Fibroblast of villous mesenchyme (primary cell): Measurements from ENCODE around the gene BSPH1. TPM values are rescaled to one million over a fixed set of nuclear protein-coding genes. Genes with fewer than 3 reads are reported as not detected.

Experiments used
- DNase-seq: peaks from one replicate; pipeline ENCODE4 v3.0.0-alpha.2; 2010; ENCODE audit warnings: low read depth
- H3K4me3 ChIP-seq: 2 replicates; pipeline ENCODE4 v1.5.1; 2011; ENCODE audit warnings: low read depth, mild to moderate bottlenecking, low read length
- total RNA-seq: library from RNA; depleted of rRNA; stranded (reverse); fragments of >200 nt; gene quantifications from 2 replicates; pipeline ENCODE4 v1.2.3, GENCODE V29; 2012
- TF ChIP-seq, protein P1 (sequence below): IDR thresholded peaks from 2 replicates; pipeline ENCODE4 v1.5.1; 2012; ENCODE audit warnings: low read depth, mild to moderate bottlenecking, low read length; ENCODE audit not compliant: insufficient read depth

BSPH1 gene
- total RNA-seq, 1 donor, result not detected

DNA sequence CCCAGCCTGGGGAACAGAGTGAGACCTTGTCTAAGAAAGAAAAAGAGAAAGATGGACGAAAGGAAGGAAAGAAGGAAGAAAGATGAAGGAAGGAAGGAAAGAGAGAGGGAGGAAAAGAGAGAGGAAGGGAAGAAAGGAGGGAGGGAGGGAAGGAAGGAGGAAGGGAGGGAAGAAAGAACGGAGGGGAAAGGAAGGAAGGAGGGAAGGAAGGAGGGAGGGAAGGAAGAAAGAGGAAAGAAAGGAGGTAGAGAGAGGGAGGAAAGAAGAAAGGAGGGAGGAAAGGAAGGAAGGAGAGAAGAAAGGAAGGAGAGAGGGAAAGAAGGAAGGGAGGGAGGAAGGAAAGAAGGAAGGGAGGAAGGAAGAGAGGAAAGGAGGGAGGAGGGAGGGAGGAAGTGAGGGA lies 31.0 kb upstream of the BSPH1 start:
- DNase-seq, result no peak
- H3K4me3 ChIP-seq, result no peak overlapping the region
- TF ChIP-seq, protein P1, sequence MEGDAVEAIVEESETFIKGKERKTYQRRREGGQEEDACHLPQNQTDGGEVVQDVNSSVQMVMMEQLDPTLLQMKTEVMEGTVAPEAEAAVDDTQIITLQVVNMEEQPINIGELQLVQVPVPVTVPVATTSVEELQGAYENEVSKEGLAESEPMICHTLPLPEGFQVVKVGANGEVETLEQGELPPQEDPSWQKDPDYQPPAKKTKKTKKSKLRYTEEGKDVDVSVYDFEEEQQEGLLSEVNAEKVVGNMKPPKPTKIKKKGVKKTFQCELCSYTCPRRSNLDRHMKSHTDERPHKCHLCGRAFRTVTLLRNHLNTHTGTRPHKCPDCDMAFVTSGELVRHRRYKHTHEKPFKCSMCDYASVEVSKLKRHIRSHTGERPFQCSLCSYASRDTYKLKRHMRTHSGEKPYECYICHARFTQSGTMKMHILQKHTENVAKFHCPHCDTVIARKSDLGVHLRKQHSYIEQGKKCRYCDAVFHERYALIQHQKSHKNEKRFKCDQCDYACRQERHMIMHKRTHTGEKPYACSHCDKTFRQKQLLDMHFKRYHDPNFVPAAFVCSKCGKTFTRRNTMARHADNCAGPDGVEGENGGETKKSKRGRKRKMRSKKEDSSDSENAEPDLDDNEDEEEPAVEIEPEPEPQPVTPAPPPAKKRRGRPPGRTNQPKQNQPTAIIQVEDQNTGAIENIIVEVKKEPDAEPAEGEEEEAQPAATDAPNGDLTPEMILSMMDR, result no peak

DNA sequence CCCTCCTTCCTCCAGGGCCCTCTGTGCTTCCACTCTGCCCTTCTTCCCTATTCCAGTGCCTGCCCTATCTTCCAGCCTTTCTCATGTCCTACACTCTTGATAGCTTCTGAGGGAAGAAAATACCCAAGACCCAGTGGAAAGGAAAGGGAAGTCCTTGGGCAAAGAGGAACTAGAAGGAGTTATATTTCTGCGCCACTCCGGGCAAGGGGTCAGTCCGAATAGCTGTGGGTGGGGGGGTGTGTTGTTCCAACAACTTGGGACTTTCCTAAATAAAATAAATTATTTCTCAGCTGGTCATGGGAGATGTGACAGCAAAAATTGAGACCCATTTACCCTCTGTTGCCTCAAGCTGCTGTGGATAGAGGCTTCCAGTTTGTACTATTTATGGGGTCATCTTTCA lies 28.7 kb upstream of the BSPH1 start:
- TF ChIP-seq, protein P1, result no peak
- no peak overlapping the region for H3K4me3 ChIP-seq
- no peak for DNase-seq

DNA sequence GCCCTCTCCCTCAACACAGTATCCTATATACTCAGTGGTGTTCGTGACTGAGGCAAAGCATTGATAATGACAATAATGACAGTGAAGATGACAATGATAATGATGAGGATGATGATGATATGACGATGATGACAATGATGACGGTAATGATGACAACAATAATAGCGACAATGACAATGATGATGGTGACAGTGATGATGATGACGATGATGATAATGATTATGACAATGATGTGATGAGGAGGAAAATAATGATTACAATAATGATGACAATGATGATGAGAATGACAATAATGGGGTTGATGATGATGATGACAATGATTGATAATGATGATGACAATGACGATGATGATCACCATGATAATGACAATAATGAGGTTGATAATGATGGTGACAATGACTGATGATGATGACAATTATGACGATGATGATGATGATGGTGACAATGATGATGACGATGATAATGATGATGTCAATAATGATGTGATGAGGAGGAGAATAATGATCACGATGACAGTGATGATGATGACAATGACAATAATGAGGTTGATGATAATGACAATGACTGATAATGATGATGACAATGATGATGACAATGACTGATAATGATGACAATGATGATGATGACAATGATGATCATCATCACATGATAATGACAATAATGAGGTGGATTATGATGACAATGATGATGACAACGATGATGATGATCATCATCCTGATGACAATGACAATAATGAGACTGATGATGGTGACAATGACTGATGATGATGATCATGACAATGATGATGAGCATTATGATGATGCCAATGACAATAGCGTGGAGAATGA lies 19.2 kb upstream of the BSPH1 start:
- DNase-seq, result no peak
- TF ChIP-seq, protein P1, result no peak
- no peak overlapping the region for H3K4me3 ChIP-seq

DNA sequence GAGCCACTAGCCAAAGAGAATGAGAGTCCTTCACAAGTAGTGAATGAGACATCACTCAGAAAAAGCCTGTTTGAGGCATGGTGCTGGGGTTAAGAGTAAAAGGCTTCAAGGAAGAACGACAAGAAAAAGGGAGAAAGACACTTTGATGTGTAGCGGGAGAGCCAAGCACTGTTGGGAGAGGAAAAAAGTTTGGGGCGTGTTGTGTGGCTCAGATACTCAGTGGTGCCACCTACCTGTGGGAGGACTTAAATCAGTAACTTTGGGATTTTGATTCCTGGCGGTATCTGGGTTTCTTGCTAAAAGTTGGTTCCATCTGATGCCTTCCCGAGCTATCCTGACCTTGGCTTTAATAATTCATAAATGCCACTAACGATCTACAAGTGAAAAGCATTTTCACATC lies 14.8 kb upstream of the BSPH1 start:
- no peak overlapping the region for H3K4me3 ChIP-seq
- DNase-seq, result no peak
- TF ChIP-seq, protein P1, result no peak

DNA sequence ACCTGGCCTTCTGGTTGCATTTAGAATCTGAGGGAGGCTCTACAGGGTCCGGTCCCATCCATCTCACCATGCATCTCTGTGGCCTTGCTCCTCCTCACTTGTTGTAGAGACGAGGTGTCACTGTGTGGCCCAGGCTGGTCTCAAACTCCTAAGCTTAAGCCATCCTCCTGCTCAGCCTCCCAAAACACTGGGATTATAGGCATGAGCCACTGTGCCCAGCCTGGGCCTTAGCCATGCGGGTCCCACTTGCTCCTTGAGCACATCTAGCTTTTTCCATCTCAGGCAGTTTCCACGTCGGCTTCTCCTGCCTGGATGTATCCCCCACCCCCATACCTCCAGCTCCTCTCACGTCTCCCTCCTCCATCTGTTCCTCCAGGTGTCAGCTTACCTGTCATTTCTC lies 12.3 kb upstream of the BSPH1 start:
- no peak overlapping the region for H3K4me3 ChIP-seq
- TF ChIP-seq, protein P1, result no peak
- no peak for DNase-seq

DNA sequence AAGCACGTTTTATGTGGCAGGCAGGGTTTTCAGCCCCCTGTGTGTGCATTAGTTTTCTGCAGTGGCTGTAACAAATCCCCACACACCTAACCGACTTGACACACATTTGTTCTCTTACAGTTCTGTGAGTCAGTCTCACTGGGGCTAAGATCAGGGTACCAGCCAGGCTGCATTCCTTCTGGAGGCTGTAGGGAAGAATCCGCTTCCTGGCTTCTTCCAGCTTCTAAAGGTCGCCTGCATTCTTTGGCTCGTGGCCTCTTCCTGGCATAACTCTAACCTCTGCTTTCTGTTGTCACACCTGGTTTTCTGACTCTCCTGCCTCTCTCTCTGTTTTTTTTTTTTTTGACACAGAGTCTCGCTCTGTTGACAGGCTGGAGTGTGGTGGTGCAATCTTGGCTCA lies 8.9 kb upstream of the BSPH1 start:
- no peak overlapping the region for H3K4me3 ChIP-seq
- DNase-seq, result no peak
- TF ChIP-seq, protein P1, result no peak

DNA sequence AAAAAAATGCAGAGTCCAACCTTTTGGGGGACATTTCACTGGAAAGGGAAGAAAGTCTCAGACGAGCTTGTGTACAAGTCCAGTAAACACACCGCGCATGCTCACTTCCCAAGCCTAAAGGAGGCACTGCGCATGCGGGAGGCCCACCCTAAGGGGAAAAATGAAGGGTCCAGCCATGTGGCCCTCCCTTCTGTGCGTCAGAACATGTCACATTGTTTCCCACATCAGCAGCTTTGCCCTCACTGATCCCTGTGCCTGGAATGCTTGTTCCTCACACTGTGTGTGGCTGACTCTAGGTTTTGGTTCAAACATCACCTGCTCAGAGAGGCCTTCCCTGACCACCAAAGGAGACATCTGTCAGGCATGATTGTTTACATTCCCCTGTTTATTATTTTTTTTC lies 6.8 kb upstream of the BSPH1 start:
- TF ChIP-seq, protein P1, result no peak
- no peak overlapping the region for H3K4me3 ChIP-seq
- DNase-seq, result no peak
